Body of pancreas (tissue), 4 donors: ENCODE results near the gene KMT2C. TPM values are rescaled to one million over a fixed set of nuclear protein-coding genes. Genes with fewer than 3 reads are reported as not detected.

ENCODE experiments used
- ATAC-seq: fragments of 150-250 bp; one replicate; pipeline ENCODE4 v1.9.1; 2016
- DNase-seq, 4 donors: peaks; one replicate each; pipeline ENCODE4 v3.0.0-alpha.2; 2019
- H3K27ac ChIP-seq, 4 donors: fragments of 200-600 bp; sonication (generic); 1 replicate in 3 of 4; 2 replicates in 1 of 4; pipeline versions ENCODE4 v1.5.1 to v1.6.1; 2016 to 2019; ENCODE audit warnings: mild to moderate bottlenecking in 1 of 4, mixed read lengths in 1 of 4, moderate library complexity in 1 of 4
- H3K27me3 ChIP-seq, 2 donors: fragments of 200-600 bp; sonication (generic); one replicate each; pipeline ENCODE4 v1.6.0; 2016; ENCODE audit warnings: mild to moderate bottlenecking in 1 of 2
- H3K36me3 ChIP-seq, 2 donors: fragments of 200-600 bp; sonication (generic); replicated peaks in 1 of 2; 2 replicates each; pipeline ENCODE4 v1.5.1; 2016; ENCODE audit warnings: low read depth in 2 of 2; ENCODE audit not compliant: insufficient read depth in 1 of 2
- H3K4me1 ChIP-seq: fragments of 200-600 bp; sonication (generic); one replicate; pipeline ENCODE4 v1.6.0; 2016
- H3K4me3 ChIP-seq, 2 donors: fragments of 200-600 bp; sonication (generic); 1 replicate in 1 of 2; 2 replicates in 1 of 2; pipeline ENCODE4 v1.5.1; 2016 to 2019
- H3K9me3 ChIP-seq, 3 donors: fragments of 200-600 bp; sonication (generic); 1 replicate in 2 of 3; 2 replicates in 1 of 3; pipeline ENCODE4 v1.5.1; 2016
- POLR2A ChIP-seq, 3 donors: fragments of 450-650 bp; IDR thresholded peaks; one replicate each; pipeline ENCODE4 v1.6.1; 2016; ENCODE audit warnings: antibody characterized with exemption in 3 of 3, mild to moderate bottlenecking in 2 of 3
- WGBS, 2 donors: methylation state at CpG; one replicate each; pipeline ENCODE4 v1.1.5; 2017; 5-methylcytosine and 5-hydroxymethylcytosine counted together
- intact Hi-C: fragments of 100-400 bp; cut with DNase I; formaldehyde crosslinking; loops from one replicate; pipeline ENCODE4 v1.15.1; 2023
- total RNA-seq, 2 donors: library from RNA; depleted of rRNA; stranded (reverse); fragments of >200 nt; gene quantifications; one replicate each; pipeline ENCODE4 v1.1.0, GENCODE V29; 2016
- TF ChIP-seq, protein P1 (sequence below), 7 experiments: fragments of 450-650 bp in 4 of 7; fragments of 200-600 bp in 3 of 7; sonication (generic) in 3 of 7; IDR thresholded peaks; one replicate each; pipeline ENCODE4 v1.5.1; 2016 to 2019; ENCODE audit warnings: antibody characterized with exemption in 7 of 7

KMT2C gene
- total RNA-seq, 2 donors from 2014 or later: 58.9 to 71.5 TPM

- TF ChIP-seq POLR2A (IDR thresholded peaks at IDR 0.05): no peak
- TF ChIP-seq, protein P1, sequence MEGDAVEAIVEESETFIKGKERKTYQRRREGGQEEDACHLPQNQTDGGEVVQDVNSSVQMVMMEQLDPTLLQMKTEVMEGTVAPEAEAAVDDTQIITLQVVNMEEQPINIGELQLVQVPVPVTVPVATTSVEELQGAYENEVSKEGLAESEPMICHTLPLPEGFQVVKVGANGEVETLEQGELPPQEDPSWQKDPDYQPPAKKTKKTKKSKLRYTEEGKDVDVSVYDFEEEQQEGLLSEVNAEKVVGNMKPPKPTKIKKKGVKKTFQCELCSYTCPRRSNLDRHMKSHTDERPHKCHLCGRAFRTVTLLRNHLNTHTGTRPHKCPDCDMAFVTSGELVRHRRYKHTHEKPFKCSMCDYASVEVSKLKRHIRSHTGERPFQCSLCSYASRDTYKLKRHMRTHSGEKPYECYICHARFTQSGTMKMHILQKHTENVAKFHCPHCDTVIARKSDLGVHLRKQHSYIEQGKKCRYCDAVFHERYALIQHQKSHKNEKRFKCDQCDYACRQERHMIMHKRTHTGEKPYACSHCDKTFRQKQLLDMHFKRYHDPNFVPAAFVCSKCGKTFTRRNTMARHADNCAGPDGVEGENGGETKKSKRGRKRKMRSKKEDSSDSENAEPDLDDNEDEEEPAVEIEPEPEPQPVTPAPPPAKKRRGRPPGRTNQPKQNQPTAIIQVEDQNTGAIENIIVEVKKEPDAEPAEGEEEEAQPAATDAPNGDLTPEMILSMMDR (IDR thresholded peaks at IDR 0.05): no peak
- H3K36me3 ChIP-seq: peaks cover 0 to 14% of the 10 kb centered on the region in 2 donors
- no peak overlapping the region for H3K27ac ChIP-seq
These were observed 303.8 kb downstream of the KMT2C start for GRCh38 chr7:152131981-152132494.

GRCh38 chr7:152130658-152131590 lies 304.9 kb downstream of the KMT2C start:
- Histone ChIP-seq H3K27ac (no peak overlapping the region), H3K36me3 (peaks cover 0 to 14% of the 10 kb centered on the region in 2 donors), H3K27me3 (no peaks in the 10 kb centered on the region), H3K4me1 (no peaks in the 10 kb centered on the region), H3K9me3 (no peaks in the 10 kb centered on the region), H3K4me3 (no peak overlapping the region)
- no peak for DNase-seq
- ATAC-seq: no peak
- 94 to 95% methylated on average over 37 of the region's 37 CpGs for WGBS, 2 donors
- TF ChIP-seq, protein P1 (IDR thresholded peaks at IDR 0.05): no peak
- no peak for TF ChIP-seq POLR2A (IDR thresholded peaks at IDR 0.05)
- intact Hi-C loops: no loop called here

More at GRCh38 chr7:152131981-152132494, 303.8 kb downstream of the KMT2C start:
- Histone ChIP-seq H3K27me3 (no peaks in the 10 kb centered on the region), H3K9me3 (no peaks in the 10 kb centered on the region), H3K4me1 (no peaks in the 10 kb centered on the region), H3K4me3 (no peak overlapping the region)
- no peak for ATAC-seq
- intact Hi-C loops: no loop called here
- DNase-seq: no peak
- 92% methylated on average over 10 to 12 of the region's 12 CpGs for WGBS, 2 donors

DNA sequence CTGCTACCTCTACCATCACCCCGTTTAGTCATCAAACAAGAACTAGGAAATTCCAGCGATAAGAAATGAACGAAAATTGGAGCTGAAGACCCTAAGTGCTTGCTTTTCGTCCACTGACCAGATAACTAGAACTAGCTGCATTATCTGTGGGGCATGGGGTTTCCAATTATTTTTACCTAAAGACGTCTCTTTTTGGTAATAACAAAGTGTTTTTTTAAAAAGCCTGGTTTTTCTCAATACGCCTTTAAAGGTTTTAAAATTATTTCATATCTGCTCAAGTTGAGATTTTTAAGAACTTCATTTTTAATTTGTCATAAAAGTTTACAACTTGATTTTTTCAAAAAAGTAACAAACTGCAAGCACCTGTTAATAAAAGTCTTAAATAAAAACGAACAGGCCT lies 306.1 kb downstream of the KMT2C start:
- DNase-seq (no peak), ATAC-seq (no peak)
- peaks cover 0 to 14% of the 10 kb centered on the region in 2 donors for H3K36me3 ChIP-seq
- H3K9me3 ChIP-seq: no peaks in the 10 kb centered on the region
- no peaks in the 10 kb centered on the region for H3K27me3 ChIP-seq
- whole genome bisulfite sequencing, 2 donors: 91 to 95% methylated on average over 7 of the region's 7 CpGs
- H3K4me3 ChIP-seq: no peak overlapping the region
- H3K27ac ChIP-seq: no peak overlapping the region
- H3K4me1 ChIP-seq: no peaks in the 10 kb centered on the region
- TF ChIP-seq, protein P1 (IDR thresholded peaks at IDR 0.05): no peak
- TF ChIP-seq POLR2A (IDR thresholded peaks at IDR 0.05): no peak
- intact Hi-C loops: no loop called here

DNA sequence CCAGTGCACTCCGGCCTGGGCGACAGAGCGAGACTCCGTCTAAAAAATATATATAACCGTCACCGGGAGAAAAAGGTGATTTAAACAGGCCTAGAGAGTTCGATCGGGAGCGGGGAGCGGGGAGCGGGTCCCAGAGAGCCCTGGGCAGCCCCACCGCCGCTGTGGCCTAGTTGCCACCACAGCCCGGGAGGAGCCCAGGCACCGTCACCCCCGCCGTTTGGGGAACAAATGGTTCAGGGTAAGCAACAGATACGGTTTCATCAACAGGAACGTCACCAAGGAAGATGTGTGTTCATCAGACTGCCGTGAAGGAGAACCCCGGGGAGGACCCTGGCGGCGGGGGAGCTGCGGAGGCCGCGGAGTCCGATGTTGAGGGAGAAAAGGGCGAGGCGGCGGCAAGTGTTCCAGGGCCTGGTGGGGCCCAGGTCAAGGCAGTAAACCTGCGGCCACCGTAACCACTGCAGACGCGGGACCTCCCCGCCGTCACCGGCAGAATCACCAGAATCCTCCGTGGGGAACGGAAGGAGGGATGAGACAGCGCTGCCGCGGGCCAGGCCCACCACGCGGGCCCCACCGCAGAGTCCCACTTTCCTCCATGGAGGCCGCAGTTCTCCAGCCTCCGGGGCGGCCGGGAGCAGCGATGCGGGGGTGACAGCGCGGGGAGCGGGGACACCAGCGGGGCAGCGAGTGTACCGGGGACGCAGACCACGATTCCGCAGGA lies 306.9 kb downstream of the KMT2C start:
- H3K36me3 ChIP-seq: peaks cover 0 to 12% of the 10 kb centered on the region in 2 donors
- no peak for ATAC-seq
- no peak overlapping the region for H3K4me3 ChIP-seq
- DNase-seq: no peak
- H3K27ac ChIP-seq: no peak overlapping the region
- H3K9me3 ChIP-seq: no peaks in the 10 kb centered on the region
- no peaks in the 10 kb centered on the region for H3K27me3 ChIP-seq
- TF ChIP-seq POLR2A (IDR thresholded peaks at IDR 0.05): no peak
- TF ChIP-seq, protein P1 (IDR thresholded peaks at IDR 0.05): no peak
- intact Hi-C loops: no loop called here
- H3K4me1 ChIP-seq: no peaks in the 10 kb centered on the region
- WGBS, 2 donors: 97 to 98% methylated on average over 43 to 46 of the region's 60 CpGs
